Vagina (tissue), 2 donors: ENCODE results near the gene LPGAT1. TPM values are rescaled to one million over a fixed set of nuclear protein-coding genes. Genes with fewer than 3 reads are reported as not detected.

Experiments
- DNase-seq, 2 donors: peaks; one replicate each; pipeline ENCODE4 v3.0.0-alpha.2; 2017; ENCODE audit errors: extremely low spot score in 2 of 2
- H3K27ac ChIP-seq: fragments of 200-600 bp; sonication (generic); one replicate; pipeline ENCODE4 v1.5.1; 2019
- H3K27me3 ChIP-seq: fragments of 200-600 bp; sonication (generic); one replicate; pipeline ENCODE4 v1.5.1; 2019
- H3K36me3 ChIP-seq, 2 donors: fragments of 200-600 bp; sonication (generic); one replicate each; pipeline ENCODE4 v1.5.1; 2017 to 2019
- H3K4me1 ChIP-seq: fragments of 200-600 bp; sonication (generic); one replicate; pipeline ENCODE4 v1.5.1; 2019
- H3K4me3 ChIP-seq, 2 donors: fragments of 200-600 bp; sonication (generic); 1 replicate in 1 of 2; 2 replicates in 1 of 2; pipeline ENCODE4 v1.5.1; 2016 to 2019
- H3K9me3 ChIP-seq: fragments of 200-600 bp; sonication (generic); one replicate; pipeline ENCODE4 v1.5.1; 2019
- CTCF ChIP-seq, 3 experiments: fragments of 450-650 bp in 2 of 3; fragments of 200-600 bp in 1 of 3; sonication (generic) in 1 of 3; IDR thresholded peaks; one replicate each; pipeline ENCODE4 v1.5.1; 2017 to 2019; ENCODE audit warnings: antibody characterized with exemption in 3 of 3, mild to moderate bottlenecking in 2 of 3, moderate library complexity in 2 of 3
- POLR2A ChIP-seq, 2 donors: fragments of 450-650 bp; IDR thresholded peaks; one replicate each; pipeline ENCODE4 v1.6.1; 2017; ENCODE audit warnings: antibody characterized with exemption in 2 of 2, mild to moderate bottlenecking in 2 of 2, moderate library complexity in 2 of 2
- POLR2AphosphoS5 ChIP-seq, 2 donors: sonication (generic); formaldehyde crosslinking; IDR thresholded peaks; one replicate each; pipeline ENCODE4 v1.9.0; 2017; ENCODE audit warnings: antibody characterized with exemption in 2 of 2, mild to moderate bottlenecking in 2 of 2, low read depth in 1 of 2; ENCODE audit not compliant: insufficient read depth in 1 of 2
- intact Hi-C: fragments of 100-400 bp; cut with DNase I; formaldehyde crosslinking; loops from one replicate; pipeline ENCODE4 v1.15.1; 2023
- total RNA-seq: library from RNA; depleted of rRNA; stranded (reverse); fragments of >200 nt; gene quantifications from one replicate; pipeline ENCODE4 v1.2.3, GENCODE V29; 2016

LPGAT1 gene
- total RNA-seq, 1 donor from 2014 or later: 63.8 TPM

- Histone ChIP-seq H3K27me3 (no peaks in the 10 kb centered on the region), H3K36me3 (peaks cover 0 to 13% of the 10 kb centered on the region in 2 donors), H3K4me3 (no peak overlapping the region), H3K27ac (no peak overlapping the region), H3K9me3 (no peaks in the 10 kb centered on the region), H3K4me1 (no peaks in the 10 kb centered on the region)
- no peak for DNase-seq
- intact Hi-C loops: no loop called here
- no peak for TF ChIP-seq CTCF (IDR thresholded peaks at IDR 0.05)
- TF ChIP-seq POLR2A (IDR thresholded peaks at IDR 0.05): no peak
- TF ChIP-seq POLR2AphosphoS5 (IDR thresholded peaks at IDR 0.05; ENCODE audit: insufficient read depth in 1 of 2, low read depth in 1 of 2): no peak
Observed at GRCh38 chr1:211788626-211789025, 41.9 kb downstream of the LPGAT1 start.

GRCh38 chr1:211783897-211784296 is 46.7 kb downstream of the LPGAT1 start:
- intact Hi-C loops: no loop called here
- no peaks in the 10 kb centered on the region for H3K9me3 ChIP-seq
- H3K36me3 ChIP-seq: no peaks in the 10 kb centered on the region
- H3K27ac ChIP-seq: no peak overlapping the region
- H3K27me3 ChIP-seq: no peaks in the 10 kb centered on the region
- H3K4me1 ChIP-seq: peaks cover 13% of the 10 kb centered on the region
- TF ChIP-seq POLR2AphosphoS5 (IDR thresholded peaks at IDR 0.05; ENCODE audit: insufficient read depth in 1 of 2, low read depth in 1 of 2) (no peak), POLR2A (IDR thresholded peaks at IDR 0.05) (no peak), CTCF (IDR thresholded peaks at IDR 0.05) (no peak)
- no peak overlapping the region for H3K4me3 ChIP-seq
- DNase-seq: no peak

- peaks cover 13% of the 10 kb centered on the region for H3K4me1 ChIP-seq
- no peaks in the 10 kb centered on the region for H3K27me3 ChIP-seq
- no peaks in the 10 kb centered on the region for H3K9me3 ChIP-seq
- intact Hi-C loops: no loop called here
- no peak overlapping the region for H3K27ac ChIP-seq
- TF ChIP-seq POLR2AphosphoS5 (IDR thresholded peaks at IDR 0.05; ENCODE audit: insufficient read depth in 1 of 2, low read depth in 1 of 2) (no peak), POLR2A (IDR thresholded peaks at IDR 0.05) (no peak), CTCF (IDR thresholded peaks at IDR 0.05) (no peak)
- H3K4me3 ChIP-seq: no peak overlapping the region
- H3K36me3 ChIP-seq: peaks cover 0 to 6% of the 10 kb centered on the region in 2 donors
- no peak for DNase-seq
Observed at GRCh38 chr1:211783266-211783665, 47.3 kb downstream of the LPGAT1 start.

- H3K4me3 ChIP-seq: no peak overlapping the region
- no peak for TF ChIP-seq POLR2AphosphoS5 (IDR thresholded peaks at IDR 0.05; ENCODE audit: insufficient read depth in 1 of 2, low read depth in 1 of 2)
- no peak for TF ChIP-seq POLR2A (IDR thresholded peaks at IDR 0.05)
- TF ChIP-seq CTCF (IDR thresholded peaks at IDR 0.05): no peak
- H3K27ac ChIP-seq: no peak overlapping the region
Observed at GRCh38 chr1:211781260-211781659, 49.3 kb downstream of the LPGAT1 start.

GRCh38 chr1:211775170-211775569 is 55.4 kb downstream of the LPGAT1 start:
- Histone ChIP-seq H3K9me3 (no peaks in the 10 kb centered on the region), H3K4me1 (no peaks in the 10 kb centered on the region), H3K27me3 (no peaks in the 10 kb centered on the region), H3K27ac (no peak overlapping the region), H3K4me3 (no peak overlapping the region), H3K36me3 (peaks cover 0 to 18% of the 10 kb centered on the region in 2 donors)
- no peak for DNase-seq
- TF ChIP-seq POLR2AphosphoS5 (IDR thresholded peaks at IDR 0.05; ENCODE audit: insufficient read depth in 1 of 2, low read depth in 1 of 2) (no peak), POLR2A (IDR thresholded peaks at IDR 0.05) (no peak), CTCF (IDR thresholded peaks at IDR 0.05) (no peak)
- intact Hi-C loops: no loop called here

More at GRCh38 chr1:211781260-211781659, 49.3 kb downstream of the LPGAT1 start:
- intact Hi-C loops: no loop called here
- Histone ChIP-seq H3K36me3 (peaks cover 0 to 18% of the 10 kb centered on the region in 2 donors), H3K4me1 (peaks cover 13% of the 10 kb centered on the region), H3K9me3 (no peaks in the 10 kb centered on the region), H3K27me3 (no peaks in the 10 kb centered on the region)
- no peak for DNase-seq
